Measurements from ENCODE around the gene GLP1R.

DNA sequence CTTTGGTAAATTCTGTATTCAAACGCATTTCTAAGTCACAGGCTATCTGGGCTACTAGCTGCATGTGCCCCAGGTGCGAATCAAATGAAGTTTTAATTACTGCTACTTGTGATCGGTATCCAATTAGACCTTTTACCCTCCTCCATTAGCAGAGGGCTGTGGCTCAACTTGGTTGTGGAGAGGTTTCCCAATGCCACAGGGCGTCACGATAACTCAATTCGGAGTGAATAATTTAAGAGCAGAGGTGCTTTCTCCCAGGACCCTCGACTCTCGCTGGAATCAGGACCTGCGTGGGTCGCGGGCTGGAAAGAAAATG, 65.8 kb downstream of the GLP1R start:
- TF ChIP-seq EZH2 (IDR thresholded peaks at IDR 0.05; ENCODE audit: low read length, missing control alignments), result no peak
- TF ChIP-seq, protein P1, sequence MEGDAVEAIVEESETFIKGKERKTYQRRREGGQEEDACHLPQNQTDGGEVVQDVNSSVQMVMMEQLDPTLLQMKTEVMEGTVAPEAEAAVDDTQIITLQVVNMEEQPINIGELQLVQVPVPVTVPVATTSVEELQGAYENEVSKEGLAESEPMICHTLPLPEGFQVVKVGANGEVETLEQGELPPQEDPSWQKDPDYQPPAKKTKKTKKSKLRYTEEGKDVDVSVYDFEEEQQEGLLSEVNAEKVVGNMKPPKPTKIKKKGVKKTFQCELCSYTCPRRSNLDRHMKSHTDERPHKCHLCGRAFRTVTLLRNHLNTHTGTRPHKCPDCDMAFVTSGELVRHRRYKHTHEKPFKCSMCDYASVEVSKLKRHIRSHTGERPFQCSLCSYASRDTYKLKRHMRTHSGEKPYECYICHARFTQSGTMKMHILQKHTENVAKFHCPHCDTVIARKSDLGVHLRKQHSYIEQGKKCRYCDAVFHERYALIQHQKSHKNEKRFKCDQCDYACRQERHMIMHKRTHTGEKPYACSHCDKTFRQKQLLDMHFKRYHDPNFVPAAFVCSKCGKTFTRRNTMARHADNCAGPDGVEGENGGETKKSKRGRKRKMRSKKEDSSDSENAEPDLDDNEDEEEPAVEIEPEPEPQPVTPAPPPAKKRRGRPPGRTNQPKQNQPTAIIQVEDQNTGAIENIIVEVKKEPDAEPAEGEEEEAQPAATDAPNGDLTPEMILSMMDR (conservative IDR thresholded peaks at IDR 0.05 in 1 of 2, IDR thresholded peaks at IDR 0.05 in 1 of 2; ENCODE audit: low read depth in 1 of 2, low read length in 2 of 2), result no peak

Measured in fibroblast of lung (primary cell).